ENCODE data around the gene PPP2R2C.

PPP2R2C gene

GRCh38 chr4:6298035-6298434 lies 174.4 kb downstream of the PPP2R2C start:
- no peak for DNase-seq

GRCh38 chr4:6297266-6297815 lies 175.1 kb downstream of the PPP2R2C start:
- DNase-seq: no peak

GRCh38 chr4:6296026-6296425 lies 176.4 kb downstream of the PPP2R2C start:
- no peak for DNase-seq

- no peak for DNase-seq
Observed at GRCh38 chr4:6295495-6295894, 176.9 kb downstream of the PPP2R2C start.

- DNase-seq: no peak
Observed at GRCh38 chr4:6294705-6295421, 177.6 kb downstream of the PPP2R2C start.

- no peak for DNase-seq
Observed at GRCh38 chr4:6293661-6294060, 178.8 kb downstream of the PPP2R2C start.

- DNase-seq: no peak
Observed at GRCh38 chr4:6293097-6293445, 179.3 kb downstream of the PPP2R2C start.

- no peak for DNase-seq
Observed at GRCh38 chr4:6292376-6293096, 179.9 kb downstream of the PPP2R2C start.

- no peak for DNase-seq
Observed at GRCh38 chr4:6291784-6292297, 180.6 kb downstream of the PPP2R2C start.

GRCh38 chr4:6290769-6291547 lies 181.5 kb downstream of the PPP2R2C start:
- no peak for DNase-seq

- DNase-seq: no peak
Observed at GRCh38 chr4:6290256-6290655, 182.2 kb downstream of the PPP2R2C start.

- DNase-seq: no peak
Observed at GRCh38 chr4:6288871-6289270, 183.5 kb downstream of the PPP2R2C start.

GRCh38 chr4:6288342-6288741 lies 184.1 kb downstream of the PPP2R2C start:
- DNase-seq: no peak

- no peak for DNase-seq
Observed at GRCh38 chr4:6287017-6287788, 185.2 kb downstream of the PPP2R2C start.

- no peak for DNase-seq
Observed at GRCh38 chr4:6283282-6283681, 189.1 kb downstream of the PPP2R2C start.

- no peak for DNase-seq
Observed at GRCh38 chr4:6282314-6282771, 190.1 kb downstream of the PPP2R2C start.

- DNase-seq: no peak
Observed at GRCh38 chr4:6281436-6282313, 190.7 kb downstream of the PPP2R2C start.

- DNase-seq: no peak
Observed at GRCh38 chr4:6280365-6280996, 191.9 kb downstream of the PPP2R2C start.

GRCh38 chr4:6279582-6280289 lies 192.7 kb downstream of the PPP2R2C start:
- no peak for DNase-seq

GRCh38 chr4:6278801-6279197 lies 193.6 kb downstream of the PPP2R2C start:
- DNase-seq: peak; percentile 55

Data from KG1 (cell line).